SIG-M5 treated with dmso at 0.1 percent for 504 hours (cell line): ENCODE data around the gene PTPN23.

ENCODE experiments used
- DNase-seq: peaks from one replicate; lab custom pipeline; 2025; ENCODE audit not compliant: unreplicated experiment; lab: John Stamatoyannopoulos, UW

The PTPN23 gene

DNA sequence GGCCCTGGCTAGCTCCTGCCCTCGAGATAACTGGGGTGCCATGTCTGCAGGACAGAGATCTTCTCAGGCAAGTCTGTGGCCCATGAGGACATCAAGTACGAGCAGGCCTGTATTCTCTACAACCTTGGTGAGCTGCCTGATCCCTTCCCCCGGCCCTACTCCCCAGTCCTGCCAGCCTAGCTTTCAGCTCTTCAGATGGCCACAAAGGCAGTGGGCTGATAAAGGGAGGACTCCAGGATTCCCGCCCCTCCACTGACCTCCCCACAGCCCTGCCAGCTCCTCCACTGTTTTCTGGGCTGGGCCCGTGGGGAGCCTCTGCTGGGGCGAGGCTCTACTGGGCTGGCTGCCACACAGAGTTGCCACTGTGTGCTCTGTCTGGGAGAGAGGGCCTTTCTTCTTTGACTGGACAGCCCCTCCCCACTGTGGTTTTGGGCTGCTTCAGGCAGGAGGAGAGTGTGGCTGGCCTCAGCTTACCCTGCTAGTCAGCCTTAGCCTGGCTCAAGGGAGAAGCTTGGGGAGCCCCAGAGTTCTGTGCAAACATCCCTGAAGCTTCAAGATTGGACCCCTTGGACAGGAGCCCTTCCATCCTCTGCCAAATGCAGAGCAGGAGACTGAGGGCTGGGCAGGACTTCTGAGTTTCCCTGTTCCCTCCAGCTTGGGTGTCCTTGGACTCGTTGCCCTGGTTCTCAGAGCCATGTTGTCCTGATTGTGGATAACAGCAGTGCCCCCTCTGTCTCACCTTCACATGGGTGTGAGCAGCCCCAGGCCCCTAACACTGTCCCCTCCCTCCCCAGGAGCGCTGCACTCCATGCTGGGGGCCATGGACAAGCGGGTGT is 24.4 kb downstream of the PTPN23 start:
- DNase-seq = no peak

DNA sequence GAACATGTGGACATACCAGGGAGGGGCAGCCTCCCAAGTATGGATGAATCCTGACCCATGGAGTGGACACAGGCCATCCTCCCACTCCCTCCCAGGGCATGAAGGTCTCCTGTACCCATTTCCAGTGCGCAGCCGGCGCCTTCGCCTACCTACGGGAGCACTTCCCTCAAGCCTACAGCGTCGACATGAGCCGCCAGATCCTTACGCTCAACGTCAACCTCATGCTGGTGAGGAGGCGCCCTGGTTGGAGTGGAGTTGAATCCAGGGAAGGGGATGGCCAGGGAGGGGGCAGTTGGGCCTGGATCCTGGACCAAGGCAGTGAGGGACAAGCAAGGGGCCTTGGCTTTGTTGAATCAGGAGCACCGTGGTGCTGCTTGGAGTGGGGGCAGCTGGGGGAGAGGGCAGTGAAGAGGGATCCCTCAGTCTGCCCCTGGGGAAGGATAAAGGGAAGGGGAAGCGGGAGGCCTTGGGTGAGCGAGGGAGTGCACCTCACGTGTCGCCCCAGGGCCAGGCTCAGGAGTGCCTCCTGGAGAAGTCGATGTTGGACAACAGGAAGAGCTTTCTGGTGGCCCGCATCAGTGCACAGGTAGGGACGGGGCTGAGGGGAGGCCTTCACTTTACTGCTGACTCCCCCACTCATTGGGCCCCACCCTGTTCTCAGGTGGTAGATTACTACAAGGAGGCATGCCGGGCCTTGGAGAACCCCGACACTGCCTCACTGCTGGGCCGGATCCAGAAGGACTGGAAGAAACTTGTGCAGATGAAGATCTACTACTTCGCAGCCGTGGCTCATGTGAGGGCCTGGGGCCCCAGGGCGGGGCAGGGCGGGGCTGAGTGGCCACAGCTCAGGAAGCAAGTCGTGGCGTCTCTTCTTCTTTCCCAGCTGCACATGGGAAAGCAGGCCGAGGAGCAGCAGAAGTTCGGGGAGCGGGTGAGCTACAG is 25.3 kb downstream of the PTPN23 start:
- DNase-seq = no peak

- DNase-seq = no peak
Observed at GRCh38 chr3:47406762-47407149, 25.9 kb downstream of the PTPN23 start.

DNA sequence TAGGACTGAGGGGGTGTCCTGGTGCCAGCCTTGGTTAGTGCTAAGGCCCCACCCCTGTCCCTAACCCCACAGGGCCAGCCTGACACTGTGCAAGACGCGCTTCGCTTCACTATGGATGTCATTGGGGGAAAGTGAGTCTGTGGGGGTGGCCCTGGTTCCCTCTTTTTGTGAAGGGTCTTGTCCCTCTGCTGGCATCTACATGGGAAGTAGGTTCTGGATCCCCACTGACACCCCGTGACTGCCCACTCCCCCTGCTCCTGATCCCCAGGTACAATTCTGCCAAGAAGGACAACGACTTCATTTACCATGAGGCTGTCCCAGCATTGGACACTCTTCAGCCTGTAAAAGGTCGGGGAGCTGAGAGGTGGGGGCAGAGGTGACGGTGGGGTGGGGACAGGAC is 26.4 kb downstream of the PTPN23 start:
- DNase-seq = no peak

DNA sequence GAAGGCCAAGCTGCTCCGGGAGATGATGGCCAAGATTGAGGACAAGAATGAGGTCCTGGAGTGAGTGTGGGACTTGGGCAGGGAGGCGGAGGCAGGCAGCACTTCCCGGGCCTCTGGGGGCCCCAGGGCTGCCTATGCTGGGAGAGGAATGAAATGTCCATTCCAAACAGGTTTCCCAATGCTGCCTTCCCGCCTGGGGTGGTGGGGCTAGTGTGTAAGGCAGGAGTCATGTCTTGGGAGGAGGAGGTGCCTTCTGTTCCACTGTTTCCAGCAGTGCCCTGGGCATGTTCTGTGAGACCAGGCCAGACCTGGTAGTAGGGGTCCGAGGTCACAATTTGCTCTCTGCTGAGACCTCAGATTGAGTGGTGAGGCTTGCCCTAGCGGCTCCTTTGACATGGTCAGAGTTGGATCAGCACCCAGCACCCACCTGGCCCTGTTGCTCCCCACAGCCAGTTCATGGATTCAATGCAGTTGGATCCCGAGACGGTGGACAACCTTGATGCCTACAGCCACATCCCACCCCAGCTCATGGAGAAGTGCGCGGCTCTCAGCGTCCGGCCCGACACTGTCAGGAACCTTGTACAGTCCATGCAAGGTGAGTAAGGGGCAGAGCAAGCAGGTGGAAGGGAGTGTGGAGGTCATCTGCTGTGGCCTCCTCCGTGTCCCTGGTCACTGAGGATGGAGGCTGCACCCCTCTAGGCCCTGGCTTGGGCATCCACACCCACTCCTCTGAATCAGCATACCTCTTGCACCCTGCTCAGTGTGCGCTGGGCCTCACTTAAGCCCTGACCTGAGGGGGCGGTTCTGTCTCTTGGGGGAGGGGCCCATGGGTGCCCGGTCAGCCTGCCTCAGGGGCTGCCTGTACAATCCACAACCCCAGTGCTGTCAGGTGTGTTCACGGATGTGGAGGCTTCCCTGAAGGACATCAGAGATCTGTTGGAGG is 27.3 kb downstream of the PTPN23 start:
- DNase-seq = no peak

GRCh38 chr3:47408839-47409229 is 28.0 kb downstream of the PTPN23 start:
- no peak for DNase-seq

- no peak for DNase-seq
Observed at GRCh38 chr3:47409284-47409683, 28.5 kb downstream of the PTPN23 start.

GRCh38 chr3:47409688-47410416 is 29.0 kb downstream of the PTPN23 start:
- DNase-seq = no peak

DNA sequence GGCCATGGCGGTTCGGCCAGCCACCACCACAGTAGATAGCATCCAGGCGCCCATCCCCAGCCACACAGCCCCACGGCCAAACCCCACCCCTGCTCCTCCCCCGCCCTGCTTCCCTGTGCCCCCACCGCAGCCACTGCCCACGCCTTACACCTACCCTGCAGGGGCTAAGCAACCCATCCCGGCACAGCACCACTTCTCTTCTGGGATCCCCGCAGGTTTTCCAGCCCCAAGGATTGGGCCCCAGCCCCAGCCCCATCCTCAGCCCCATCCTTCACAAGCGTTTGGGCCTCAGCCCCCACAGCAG is 29.5 kb downstream of the PTPN23 start:
- DNase-seq = no peak

DNA sequence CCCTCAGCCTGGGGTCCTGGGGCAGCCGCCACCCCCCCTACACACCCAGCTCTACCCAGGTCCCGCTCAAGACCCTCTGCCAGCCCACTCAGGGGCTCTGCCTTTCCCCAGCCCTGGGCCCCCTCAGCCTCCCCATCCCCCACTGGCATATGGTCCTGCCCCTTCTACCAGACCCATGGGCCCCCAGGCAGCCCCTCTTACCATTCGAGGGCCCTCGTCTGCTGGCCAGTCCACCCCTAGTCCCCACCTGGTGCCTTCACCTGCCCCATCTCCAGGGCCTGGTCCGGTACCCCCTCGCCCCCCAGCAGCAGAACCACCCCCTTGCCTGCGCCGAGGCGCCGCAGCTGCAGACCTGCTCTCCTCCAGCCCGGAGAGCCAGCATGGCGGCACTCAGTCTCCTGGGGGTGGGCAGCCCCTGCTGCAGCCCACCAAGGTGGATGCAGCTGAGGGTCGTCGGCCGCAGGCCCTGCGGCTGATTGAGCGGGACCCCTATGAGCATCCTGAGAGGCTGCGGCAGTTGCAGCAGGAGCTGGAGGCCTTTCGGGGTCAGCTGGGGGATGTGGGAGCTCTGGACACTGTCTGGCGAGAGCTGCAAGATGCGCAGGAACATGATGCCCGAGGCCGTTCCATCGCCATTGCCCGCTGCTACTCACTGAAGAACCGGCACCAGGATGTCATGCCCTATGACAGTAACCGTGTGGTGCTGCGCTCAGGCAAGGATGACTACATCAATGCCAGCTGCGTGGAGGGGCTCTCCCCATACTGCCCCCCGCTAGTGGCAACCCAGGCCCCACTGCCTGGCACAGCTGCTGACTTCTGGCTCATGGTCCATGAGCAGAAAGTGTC is 30.2 kb downstream of the PTPN23 start:
- DNase-seq = no peak

DNA sequence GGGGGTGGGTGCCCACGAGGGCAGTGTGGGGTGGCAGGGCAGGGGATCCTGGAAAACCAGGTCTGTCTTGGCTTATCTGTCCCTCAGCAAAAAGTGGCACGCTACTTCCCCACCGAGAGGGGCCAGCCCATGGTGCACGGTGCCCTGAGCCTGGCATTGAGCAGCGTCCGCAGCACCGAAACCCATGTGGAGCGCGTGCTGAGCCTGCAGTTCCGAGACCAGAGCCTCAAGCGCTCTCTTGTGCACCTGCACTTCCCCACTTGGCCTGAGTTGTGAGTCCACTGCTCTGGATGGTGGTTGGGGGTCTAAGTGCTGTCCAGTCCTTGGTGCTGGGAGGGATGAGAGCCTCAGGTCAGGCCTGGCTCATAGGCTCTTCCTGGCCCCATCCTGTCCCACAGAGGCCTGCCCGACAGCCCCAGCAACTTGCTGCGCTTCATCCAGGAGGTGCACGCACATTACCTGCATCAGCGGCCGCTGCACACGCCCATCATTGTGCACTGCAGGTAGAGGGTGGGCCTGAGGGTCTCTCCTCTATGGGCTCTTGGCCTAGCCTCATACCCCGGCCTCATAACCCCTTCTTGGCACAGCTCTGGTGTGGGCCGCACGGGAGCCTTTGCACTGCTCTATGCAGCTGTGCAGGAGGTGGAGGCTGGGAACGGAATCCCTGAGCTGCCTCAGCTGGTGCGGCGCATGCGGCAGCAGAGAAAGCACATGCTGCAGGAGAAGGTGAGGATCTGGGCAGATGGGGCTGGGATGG is 31.1 kb downstream of the PTPN23 start:
- no peak for DNase-seq

- DNase-seq = no peak
Observed at GRCh38 chr3:47412453-47412756, 31.6 kb downstream of the PTPN23 start.

DNA sequence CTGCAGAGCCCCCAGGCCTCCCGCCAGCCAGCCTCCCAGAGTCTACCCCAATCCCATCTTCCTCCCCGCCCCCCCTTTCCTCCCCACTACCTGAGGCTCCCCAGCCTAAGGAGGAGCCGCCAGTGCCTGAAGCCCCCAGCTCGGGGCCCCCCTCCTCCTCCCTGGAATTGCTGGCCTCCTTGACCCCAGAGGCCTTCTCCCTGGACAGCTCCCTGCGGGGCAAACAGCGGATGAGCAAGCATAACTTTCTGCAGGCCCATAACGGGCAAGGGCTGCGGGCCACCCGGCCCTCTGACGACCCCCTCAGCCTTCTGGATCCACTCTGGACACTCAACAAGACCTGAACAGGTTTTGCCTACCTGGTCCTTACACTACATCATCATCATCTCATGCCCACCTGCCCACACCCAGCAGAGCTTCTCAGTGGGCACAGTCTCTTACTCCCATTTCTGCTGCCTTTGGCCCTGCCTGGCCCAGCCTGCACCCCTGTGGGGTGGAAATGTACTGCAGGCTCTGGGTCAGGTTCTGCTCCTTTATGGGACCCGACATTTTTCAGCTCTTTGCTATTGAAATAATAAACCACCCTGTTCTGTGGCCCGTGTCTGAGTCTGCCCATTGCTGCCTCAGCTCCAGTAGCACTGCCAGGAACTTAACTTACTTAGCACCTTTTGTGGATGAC is 32.2 kb downstream of the PTPN23 start:
- DNase-seq = no peak

- no peak for DNase-seq
Observed at GRCh38 chr3:47413751-47414150, 32.9 kb downstream of the PTPN23 start.

DNA sequence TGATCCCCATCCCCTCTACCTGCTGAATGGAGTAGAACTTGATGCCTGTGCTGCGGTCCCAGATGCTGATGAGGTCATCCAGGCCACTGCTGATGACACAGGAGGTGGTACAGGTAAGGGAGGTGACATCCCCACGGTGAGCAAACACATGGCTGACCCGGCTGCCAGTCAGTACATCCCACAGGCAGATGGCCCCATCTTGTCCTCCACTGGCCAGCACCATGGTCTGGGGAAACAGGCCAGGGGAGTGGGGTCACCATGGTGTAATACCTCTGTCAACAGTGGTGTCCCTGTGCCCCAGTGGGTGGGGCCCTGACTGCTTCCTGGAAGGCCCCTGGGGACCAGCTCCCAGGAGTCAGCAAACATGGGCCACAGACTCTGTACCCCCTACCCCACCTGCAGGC is 33.3 kb downstream of the PTPN23 start:
- DNase-seq = no peak

DNA sequence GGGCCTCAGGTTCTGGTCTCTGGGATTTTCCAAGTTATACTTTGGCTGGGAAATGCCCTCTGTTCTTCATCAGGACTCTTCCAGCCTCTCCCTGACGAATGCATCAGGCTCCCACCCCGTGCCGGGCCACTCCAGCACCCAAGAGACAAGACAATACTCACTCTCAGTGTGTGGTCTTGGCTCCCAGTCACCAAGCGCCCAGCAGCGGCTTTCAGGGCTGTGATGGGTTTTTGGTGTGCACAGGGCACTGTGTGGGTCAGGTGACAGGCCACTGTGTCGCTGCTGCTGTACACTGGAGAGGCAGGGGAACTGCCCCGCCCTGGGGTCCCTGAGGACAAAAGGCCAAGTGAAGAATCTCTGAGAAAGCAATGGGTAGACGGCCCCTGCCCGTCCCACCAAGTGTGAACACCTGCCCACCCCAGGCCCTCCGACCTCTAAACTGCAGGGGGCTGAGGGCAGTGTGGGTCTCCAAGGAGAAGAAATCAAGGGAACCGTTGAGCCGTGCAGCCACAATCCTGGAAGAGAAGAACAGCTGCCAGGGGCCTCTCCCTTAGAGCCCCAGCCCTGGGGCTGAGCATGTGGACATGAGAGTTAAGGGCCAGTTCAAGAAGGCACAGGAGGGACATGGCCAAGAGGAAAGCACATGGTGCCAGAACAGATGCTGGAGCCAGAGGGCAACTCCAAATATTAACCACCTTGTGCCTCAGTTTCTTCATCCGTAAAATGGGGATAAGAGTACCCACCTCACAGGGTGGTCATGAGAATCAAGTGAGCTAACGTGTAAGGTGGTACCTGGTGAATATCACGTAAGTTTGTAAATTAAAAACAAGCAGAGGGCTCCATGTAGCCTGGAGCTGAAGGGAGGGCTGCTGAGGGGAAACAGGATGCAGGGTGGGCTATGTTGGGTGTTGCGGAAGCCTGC is 34.1 kb downstream of the PTPN23 start:
- DNase-seq = no peak

DNA sequence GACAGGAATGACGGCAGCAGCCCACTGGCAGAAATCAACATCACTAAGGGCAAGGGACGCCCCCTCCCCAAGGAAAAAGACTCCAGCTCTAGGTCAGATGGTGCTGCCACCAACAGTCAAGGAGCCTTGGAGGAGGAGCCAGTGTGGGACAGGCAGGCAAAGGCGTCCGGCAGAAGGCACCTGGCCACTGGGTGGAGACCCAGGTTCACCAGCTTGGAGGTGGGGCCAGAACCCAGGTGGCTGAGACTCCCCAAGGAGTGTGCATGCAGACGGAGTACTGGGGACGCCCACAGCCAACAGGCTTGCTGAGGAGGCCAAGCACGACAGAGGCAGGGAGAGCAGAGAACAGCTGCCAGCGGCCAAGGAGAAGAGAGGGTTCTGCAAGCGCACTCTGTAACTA is 35.2 kb downstream of the PTPN23 start:
- DNase-seq = no peak
